Subcutaneous adipose tissue (tissue), 4 donors: ENCODE measurements around the gene DRC1. TPM values are rescaled to one million over a fixed set of nuclear protein-coding genes. Genes with fewer than 3 reads are reported as not detected.

Experiments used
- CTCF ChIP-seq: fragments of 450-650 bp; IDR thresholded peaks from one replicate; pipeline ENCODE4 v1.5.1; 2016; ENCODE audit warnings: low read depth, mild to moderate bottlenecking, control low read depth, antibody characterized with exemption, moderate library complexity
- total RNA-seq, 4 donors: library from RNA; depleted of rRNA; stranded (reverse); fragments of >200 nt; gene quantifications; one replicate each; pipeline ENCODE4 v1.1.0, GENCODE V29; 2016

The DRC1 gene
- total RNA-seq, 4 donors from 2014 or later = not detected

DNA sequence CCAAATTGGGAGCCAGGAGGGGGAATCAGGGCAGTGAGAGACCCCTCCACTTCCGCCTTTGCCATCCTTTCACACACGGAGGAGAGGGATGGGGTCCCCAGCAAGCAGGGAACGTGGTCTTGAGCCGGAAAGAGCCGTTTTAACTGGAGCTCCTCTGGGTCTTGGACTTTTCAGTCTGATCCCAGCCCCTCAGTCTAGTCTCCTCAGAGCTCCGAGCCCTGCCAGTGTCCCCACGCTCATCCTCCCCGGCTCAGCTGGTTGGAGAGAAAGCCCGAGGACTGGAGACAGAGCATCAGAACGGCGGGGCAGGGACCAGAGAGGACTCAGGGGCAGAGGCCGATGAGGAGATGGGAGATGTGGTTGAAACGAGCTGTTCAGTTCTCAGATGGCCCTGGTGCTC lies 102.3 kb downstream of the DRC1 start:
- TF ChIP-seq CTCF = no peak

DNA sequence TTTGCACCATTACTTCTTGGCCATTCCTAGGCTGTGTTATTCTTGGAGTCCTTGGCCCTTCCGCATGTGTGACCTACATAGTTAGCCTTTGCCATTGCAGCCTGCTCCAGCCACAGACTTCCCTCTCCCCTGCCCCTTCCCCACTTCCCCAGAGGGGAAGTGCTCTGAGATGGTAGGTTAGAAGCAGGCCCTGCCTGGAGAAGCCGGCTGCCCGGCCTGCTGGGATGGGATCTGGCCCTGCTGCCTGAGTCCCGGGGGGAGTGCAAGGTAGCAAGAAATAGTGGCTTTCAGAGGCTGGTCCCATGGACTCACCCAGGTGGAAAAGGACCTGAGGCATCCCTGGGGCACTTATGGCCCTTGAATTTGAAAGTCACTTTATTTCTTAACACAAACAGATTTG lies 104.6 kb downstream of the DRC1 start:
- TF ChIP-seq CTCF = no peak

Other genes starting within 250 kb of the DRC1 start
- gene GAREM2, start 228.8 kb upstream of the DRC1 start, total RNA-seq = 1 to 10 TPM in 2 of 4 donors, under 1 TPM in 2; 0.75 to 1.4 (median 1.0) TPM
- gene HADHA, start 157.3 kb upstream of the DRC1 start, total RNA-seq = 100 to 1,000 TPM; 162 to 196 (median 189) TPM
- 100 to 1,000 TPM; 125 to 226 (median 172) TPM for gene HADHB, start 157.0 kb upstream of the DRC1 start, total RNA-seq
- gene SELENOI, start 55.8 kb upstream of the DRC1 start, total RNA-seq = 10 to 100 TPM in 3 of 4 donors, 1 to 10 TPM in 1; 9.4 to 14.5 (median 11.0) TPM
- gene ADGRF3, start 55.1 kb upstream of the DRC1 start, total RNA-seq = not detected
- gene OTOF, start 76.2 kb downstream of the DRC1 start, total RNA-seq = under 1 TPM in 3 of 4 donors, not detected in 1; 0.16 to 0.44 (median 0.17) TPM
- 1 to 10 TPM in 1 of 4 donors, not detected in 3; 1.1 TPM for gene CIB4, start 239.4 kb downstream of the DRC1 start, total RNA-seq